Stimulated activated CD8-positive, alpha-beta memory T cell treated with anti-CD3 and anti-CD28 coated beads, Interleukin-12 subunit alpha, Interleukin-12 subunit beta, amount 100 ng/mL, for 1 hour (primary cell): ENCODE data around the gene KDM4B.
A peak's percentile ranks its signal among the peaks of the same experiment; 100 is the strongest.

ENCODE experiments used
- DNase-seq: peaks from one replicate; pipeline ENCODE4 v3.0.0-alpha.2; 2020; ENCODE audit warnings: low read depth

The KDM4B gene

DNA sequence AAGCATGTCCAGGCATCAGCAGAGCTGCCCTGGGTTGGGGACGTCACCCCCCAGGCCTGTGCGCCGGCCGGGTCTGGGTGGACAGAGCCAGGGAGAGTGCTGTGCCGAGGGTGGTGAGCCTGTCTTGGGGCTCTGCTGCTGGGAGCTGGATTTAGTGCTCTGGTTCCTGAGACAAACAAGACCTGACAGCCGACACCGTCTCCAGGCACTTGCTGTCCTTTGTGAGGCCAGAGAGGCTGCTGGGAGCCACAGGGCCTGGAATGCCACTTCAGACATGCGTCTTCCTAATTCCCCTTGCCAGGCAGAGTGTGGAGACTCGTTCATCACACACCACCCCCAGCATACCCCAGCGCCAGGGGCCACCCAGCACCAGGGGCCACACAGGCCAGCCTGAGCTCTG, 165.8 kb downstream of the KDM4B start:
- no peak for DNase-seq

- no peak for DNase-seq
These were observed 167.4 kb downstream of the KDM4B start for GRCh38 chr19:5136073-5136855.

DNA sequence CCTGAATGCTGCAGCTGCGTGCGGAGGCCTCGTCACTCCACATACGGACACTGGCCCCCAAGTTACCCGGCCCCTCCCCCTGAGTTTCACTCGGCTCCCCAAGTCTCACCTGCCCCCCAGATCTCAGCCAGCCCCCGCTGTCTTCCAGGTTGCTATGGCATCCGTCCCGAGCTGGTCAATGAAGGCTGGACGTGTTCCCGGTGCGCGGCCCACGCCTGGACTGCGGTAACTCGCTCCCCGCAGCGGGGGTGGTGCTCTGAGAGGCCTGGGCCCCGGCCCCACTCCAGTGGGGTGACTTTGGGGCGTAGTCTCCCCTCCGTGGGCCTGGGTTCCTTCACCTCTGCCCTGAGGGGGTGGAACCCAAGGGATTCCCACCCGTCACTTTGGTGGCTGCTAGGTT, 168.2 kb downstream of the KDM4B start:
- no peak for DNase-seq

- no peak for DNase-seq
These were observed 168.7 kb downstream of the KDM4B start for GRCh38 chr19:5137571-5138124.

DNA sequence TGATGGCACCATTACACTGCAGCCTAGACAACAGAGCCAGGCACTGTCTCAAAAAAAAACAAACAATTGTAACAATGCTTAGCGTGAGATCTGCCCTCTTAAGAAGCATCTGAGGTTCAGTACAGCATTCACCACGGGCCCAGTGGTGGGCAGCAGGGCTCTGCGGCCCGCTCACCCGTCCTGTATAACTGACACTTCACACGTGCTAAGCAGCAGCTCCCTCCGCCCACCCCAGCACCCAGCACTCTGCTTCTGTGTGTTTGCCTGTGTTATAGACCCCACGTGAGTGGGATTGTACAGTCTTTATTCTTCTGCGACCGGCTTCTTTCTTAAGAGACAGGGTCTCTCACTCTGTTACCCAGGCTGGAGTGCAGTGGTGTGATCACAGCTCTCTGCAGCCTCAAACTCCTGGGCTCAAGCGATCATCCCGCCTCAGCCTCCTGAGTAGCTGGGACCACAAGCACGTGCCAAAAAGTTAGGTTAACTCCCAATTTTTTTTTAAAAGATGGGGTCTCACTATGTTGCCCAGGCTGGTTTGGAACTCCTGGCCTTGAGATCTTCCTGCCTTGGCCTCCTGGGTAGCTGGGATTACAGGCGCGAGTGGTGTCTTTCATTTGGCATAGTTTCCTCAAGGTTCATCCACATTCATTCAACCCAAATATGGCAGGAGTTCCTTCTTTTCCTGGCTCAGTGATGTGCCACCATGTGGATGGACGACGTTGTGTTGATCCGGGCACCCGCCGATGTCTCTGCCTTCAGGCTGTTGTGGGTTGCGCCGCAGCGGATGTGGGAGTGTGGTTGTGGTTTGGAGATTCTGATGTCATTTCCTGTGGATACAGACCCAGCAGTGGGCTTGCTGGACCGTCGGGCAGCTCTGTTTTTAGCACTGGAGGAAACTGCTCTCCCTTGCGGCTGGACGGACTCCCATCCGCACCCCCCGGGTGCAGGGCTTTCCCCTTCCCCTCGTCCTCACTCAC, 170.0 kb downstream of the KDM4B start:
- DNase-seq = peak; percentile 55

- DNase-seq = no peak
These were observed 170.8 kb downstream of the KDM4B start for GRCh38 chr19:5139583-5140325.

GRCh38 chr19:5141129-5141849, 172.4 kb downstream of the KDM4B start:
- DNase-seq = no peak

DNA sequence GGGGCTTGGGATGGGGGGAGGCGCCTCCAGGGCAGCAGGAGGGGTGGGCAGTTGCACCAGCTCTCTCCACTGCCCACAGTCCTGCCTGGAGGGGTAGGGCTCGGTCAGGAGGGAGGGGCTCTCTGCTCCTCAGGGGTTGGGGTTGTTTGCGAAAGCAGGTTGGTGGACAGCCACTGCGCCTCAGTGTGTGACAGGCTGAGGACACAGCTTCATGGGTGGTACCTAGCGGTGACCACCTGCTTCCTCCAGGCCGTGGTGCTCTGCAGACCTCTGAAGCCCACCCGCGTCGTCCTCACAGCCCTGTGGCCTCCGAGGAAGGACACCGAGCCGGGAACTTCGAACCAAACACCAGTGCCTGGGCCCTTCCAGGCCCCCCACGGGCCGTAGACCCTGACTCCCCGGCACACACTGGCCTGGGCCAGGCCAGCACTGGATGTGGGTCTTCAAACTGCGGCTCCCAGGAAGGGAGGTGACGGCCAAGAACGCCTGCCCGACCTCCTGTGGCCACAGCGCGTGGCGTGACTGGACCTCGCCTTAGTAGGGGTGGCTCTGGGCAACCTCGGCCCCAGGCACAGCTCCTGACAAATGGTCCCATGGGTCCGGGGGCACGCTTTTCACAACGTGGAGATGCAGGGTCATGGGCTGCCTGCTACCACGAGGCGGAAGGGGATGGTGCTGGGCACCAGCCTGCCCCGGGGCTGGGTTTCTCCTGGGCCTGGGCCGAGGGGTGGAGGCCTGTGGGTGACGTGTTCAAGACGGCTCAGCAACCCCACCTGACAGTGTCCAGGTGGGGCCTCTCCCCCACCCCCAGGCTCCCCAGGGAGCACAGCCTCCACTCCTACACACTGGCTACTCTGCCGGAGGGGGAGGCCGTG, 173.2 kb downstream of the KDM4B start:
- no peak for DNase-seq

DNA sequence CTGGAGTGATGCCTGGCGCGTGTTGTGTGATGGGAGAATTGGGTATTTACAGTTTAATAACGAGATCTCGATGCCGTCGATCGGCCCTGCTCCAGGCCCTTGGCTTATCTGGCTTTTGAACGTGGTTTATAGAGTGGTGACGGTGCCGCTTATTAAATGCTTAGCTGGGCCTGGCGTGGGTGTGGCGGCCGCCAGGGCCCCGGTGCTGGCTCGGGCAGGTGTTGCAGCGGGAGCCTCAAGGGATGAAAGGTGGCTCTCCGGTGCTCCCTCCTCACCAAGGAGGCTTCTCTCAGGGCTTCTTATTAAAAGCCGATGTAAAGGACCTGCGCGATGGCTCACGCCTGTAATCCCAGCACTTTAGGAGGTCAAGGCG, 173.8 kb downstream of the KDM4B start:
- no peak for DNase-seq

DNA sequence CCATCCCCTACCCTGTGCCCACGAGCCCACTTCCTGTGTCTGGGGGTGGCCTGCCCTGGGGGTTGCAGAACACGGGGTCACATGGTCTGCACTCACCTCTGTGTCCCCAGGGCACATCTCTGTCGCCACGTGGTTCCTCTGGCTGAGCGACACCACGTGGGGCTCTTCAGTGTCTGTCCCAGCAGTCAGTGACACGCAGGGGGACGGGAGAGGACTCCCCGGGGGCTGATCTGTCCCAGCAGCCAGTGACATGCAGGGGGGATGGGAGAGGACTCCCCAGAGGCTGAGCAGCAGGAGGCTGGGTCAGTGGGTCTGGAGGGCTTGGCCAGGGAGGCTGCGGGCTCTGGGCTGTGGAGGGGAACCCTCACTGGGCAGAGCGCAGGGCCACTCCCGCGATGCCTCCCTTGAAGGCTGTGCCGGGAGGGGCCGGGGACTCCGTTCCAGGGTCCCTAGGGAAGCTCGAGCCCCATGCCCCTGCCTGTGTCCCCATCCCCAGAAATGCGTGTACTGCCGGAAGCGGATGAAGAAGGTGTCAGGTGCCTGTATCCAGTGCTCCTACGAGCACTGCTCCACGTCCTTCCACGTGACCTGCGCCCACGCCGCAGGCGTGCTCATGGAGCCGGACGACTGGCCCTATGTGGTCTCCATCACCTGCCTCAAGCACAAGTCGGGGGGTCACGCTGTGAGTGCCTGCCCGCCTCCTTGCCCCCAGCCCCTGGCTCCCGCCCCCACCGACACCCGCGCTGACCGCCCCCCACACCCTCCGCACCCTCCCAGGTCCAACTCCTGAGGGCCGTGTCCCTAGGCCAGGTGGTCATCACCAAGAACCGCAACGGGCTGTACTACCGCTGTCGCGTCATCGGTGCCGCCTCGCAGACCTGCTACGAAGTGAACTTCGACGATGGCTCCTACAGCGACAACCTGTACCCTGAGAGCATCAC, 174.8 kb downstream of the KDM4B start:
- DNase-seq = no peak

- DNase-seq = no peak
These were observed 175.7 kb downstream of the KDM4B start for GRCh38 chr19:5144545-5145179.

DNA sequence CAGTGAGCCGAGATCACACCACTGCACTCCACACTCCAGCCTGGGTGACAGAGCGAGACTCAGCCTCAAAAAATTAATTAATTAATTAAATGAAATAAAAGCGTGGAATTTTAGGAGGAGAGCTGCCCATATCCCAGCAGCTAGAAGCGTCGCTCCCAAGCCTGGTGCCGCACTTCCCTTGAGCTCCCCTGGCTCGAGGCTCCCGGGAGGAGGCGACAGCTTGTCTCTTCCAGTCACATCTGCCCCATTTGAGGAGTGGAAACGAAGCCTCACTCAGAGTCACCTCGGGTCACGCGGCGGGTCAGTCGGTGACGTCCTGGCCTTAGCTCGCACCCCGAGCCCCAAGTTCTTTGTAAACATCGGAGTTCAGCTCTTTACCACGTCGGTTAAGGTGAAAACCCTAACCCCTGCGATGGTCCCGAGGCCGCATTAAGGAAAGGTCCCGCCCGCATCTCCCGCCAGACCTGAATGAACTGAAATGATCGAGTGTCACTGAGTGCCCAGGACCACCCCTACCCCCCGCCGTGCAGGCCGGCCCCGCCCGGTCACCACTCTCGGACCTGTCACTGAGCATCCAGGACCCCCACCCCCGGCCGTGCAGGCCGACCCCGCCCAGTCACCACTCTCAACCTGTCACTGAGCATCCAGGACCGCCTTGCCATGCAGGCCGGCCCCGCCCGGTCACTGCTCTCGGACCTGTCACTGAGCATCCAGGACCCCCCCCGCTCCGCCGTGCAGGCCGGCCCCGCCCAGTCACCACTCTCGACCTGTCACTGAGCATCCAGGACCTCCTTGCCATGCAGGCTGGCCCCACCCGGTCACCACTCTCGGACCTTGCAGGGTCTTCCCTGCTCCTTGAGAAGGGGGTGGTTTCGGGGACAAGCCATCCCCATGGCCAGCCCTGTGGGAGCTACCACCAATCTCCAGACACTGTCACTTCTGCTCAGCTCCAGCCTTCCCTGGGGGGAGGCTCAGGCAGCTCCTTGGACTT, 176.9 kb downstream of the KDM4B start:
- no peak for DNase-seq

DNA sequence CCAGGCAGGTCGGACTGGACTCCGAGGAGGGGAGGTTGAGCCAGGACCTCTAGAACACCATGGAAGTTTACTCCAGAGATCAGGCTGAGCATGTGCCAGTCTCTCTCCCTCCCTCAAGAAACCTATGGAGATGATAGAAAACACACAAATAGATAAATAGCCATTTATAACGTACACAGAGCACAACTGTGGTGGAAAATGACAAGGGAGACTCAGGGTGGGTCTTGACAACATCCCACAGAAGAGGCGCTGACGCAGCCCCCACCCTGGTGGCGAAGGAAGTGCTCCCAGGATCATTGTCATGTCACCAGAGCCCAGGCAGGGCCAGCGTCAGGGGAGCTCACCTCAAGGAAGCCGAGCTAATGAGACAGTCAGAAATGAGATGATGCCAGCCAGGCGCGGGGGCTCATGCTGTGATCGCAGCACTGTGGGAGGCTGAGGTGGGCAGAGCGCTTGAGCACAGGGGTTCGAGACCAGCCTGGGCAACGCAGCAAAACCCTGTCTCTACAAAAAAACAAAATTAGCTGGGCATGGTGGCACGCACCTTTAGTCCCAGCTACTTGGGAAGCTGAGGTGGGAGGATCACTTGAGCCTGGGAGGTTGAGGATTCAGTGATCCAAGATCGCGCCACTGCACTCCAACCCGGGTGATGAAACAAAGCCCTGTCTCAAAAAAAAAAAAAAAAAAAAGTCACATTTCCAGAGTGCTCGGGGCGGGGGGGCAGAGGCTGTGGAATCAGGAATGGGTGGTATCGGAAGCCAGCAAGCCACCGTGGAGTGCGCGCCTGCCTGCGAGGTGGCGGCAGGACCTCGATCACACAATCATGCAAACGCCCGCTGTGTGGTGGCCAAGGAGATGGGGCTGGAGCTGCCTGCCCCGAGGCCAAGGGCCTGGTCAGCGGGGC, 178.4 kb downstream of the KDM4B start:
- DNase-seq = no peak

GRCh38 chr19:5147978-5148793, 179.3 kb downstream of the KDM4B start:
- DNase-seq = no peak

DNA sequence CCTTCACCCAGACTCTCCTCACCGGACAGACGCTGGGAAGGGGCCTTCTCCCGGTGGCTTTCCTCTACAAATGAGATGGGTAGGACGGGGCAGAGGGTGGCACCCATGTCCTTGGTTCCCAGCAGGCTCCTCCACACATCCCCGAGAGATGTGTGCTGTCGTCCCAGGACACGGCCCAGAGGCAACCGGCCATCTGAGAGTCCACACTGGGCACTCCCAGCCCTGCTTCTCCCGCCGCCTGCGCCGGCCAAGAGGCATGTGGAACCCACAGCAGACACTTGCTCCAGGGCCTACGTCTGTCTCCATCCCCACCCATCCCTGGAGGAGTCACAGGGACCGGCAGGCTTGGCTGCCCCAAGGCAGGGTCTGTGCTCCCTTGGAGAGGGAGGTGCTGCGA, 179.9 kb downstream of the KDM4B start:
- DNase-seq = no peak

DNA sequence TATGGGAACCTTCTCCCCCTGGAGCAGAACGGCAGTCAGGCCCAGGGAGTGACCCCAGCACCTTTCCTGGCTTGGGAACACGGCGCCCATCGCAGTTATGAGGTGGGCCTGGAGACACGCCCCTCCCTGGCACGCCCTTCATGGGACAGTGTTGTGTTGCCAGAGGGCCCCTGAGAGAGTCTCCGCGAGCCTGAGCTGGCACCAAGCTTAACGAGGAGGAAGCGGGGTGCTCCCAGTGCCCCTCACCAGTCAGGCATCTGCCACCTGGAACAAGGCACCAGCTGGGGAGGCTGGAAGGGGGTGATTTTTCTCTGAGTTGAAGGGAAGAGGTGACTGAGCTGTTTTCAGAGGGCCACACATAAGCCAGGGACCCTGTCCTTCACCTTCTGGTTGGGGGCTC, 180.6 kb downstream of the KDM4B start:
- no peak for DNase-seq
